ENCODE data around the gene OGFOD2.

The OGFOD2 gene

DNA sequence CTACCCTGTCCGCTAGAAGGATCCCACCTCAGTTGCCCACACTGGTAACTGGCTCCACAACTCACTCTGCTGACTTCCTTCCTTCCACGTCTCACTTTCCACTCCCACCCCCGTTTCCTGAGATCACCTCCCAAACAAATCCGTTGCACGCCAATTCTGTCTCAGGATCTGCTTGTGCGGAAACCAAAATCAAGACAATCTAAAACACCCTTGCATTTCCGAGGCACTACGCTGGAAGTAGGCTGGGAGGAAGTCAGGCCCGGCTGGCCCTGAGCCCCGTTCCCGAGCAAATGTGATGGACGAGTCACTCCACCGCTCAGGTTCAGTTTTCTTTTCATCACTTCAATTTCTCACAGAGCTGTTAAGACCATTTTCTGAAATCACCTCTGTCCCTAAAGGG, 31.8 kb upstream of the OGFOD2 start:
- ATAC-seq, result no peak
- TF ChIP-seq OSR1 (CRISPR knock-in tag; IDR thresholded peaks at IDR 0.05) (no peak), ZC3H10 (CRISPR knock-in tag; IDR thresholded peaks at IDR 0.05) (no peak)
- TF ChIP-seq, protein P1, sequence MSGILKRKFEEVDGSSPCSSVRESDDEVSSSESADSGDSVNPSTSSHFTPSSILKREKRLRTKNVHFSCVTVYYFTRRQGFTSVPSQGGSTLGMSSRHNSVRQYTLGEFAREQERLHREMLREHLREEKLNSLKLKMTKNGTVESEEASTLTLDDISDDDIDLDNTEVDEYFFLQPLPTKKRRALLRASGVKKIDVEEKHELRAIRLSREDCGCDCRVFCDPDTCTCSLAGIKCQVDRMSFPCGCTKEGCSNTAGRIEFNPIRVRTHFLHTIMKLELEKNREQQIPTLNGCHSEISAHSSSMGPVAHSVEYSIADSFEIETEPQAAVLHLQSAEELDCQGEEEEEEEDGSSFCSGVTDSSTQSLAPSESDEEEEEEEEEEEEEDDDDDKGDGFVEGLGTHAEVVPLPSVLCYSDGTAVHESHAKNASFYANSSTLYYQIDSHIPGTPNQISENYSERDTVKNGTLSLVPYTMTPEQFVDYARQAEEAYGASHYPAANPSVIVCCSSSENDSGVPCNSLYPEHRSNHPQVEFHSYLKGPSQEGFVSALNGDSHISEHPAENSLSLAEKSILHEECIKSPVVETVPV (CRISPR knock-in tag; IDR thresholded peaks at IDR 0.05), result no peak

DNA sequence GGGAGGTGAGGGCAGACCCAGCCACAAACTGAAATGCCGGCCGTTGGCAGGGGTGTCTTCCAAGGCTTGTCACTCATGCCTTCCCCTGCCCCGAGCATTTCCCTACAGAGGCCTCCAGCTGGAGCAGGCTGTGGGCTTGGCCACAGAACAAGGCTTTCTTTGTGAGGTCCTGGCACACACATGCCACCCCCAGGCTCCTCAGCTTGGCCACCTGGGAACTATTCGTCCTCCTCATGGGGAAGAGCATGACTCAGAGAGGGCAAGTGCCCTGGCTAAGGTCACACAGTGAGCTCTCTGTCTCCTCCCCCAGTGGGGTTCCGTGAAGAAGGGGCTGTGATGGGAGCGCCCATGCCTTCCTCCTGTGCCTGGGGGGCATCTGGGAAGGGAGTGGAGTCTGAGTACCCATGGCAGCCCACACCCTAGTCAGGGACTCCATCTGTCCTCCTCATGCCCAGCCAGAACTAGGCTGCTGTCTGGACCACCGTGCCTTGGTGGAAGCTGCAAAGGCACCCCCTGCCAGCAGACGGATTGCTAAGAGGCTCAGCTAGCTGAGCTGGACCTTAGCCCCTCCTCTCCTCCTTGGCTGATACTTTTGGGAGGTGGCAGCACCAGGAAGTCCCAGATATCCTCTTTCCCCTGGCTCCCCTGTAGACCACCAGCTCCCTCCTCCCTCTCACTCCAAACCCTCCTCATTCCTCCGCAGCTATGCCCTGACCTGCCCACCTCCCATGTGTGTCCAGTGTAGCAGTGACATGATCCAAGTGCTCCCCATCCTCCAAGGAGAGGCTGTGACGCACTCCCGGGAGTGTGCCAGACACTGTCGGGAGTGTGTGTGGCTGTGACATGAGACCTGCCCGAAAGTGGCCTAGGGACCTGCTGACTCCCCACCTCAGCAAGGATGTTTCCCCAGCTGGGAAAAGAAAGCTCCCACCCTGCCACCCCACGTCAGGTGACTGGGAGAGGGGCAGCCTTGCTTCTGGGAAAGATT, 30.1 kb upstream of the OGFOD2 start:
- TF ChIP-seq, protein P2, sequence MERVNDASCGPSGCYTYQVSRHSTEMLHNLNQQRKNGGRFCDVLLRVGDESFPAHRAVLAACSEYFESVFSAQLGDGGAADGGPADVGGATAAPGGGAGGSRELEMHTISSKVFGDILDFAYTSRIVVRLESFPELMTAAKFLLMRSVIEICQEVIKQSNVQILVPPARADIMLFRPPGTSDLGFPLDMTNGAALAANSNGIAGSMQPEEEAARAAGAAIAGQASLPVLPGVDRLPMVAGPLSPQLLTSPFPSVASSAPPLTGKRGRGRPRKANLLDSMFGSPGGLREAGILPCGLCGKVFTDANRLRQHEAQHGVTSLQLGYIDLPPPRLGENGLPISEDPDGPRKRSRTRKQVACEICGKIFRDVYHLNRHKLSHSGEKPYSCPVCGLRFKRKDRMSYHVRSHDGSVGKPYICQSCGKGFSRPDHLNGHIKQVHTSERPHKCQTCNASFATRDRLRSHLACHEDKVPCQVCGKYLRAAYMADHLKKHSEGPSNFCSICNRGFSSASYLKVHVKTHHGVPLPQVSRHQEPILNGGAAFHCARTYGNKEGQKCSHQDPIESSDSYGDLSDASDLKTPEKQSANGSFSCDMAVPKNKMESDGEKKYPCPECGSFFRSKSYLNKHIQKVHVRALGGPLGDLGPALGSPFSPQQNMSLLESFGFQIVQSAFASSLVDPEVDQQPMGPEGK (CRISPR knock-in tag; IDR thresholded peaks at IDR 0.05; ENCODE audit: borderline replicate concordance), result no peak
- TF ChIP-seq PPARA (CRISPR knock-in tag; IDR thresholded peaks at IDR 0.05; ENCODE audit: borderline replicate concordance), result no peak
- TF ChIP-seq BACH2 (CRISPR knock-in tag; IDR thresholded peaks at IDR 0.05; ENCODE audit: borderline replicate concordance), result no peak
- TF ChIP-seq, protein P1 (CRISPR knock-in tag; IDR thresholded peaks at IDR 0.05), result no peak
- no peak for TF ChIP-seq ZC3H10 (CRISPR knock-in tag; IDR thresholded peaks at IDR 0.05)
- no peak for TF ChIP-seq GLIS3 (CRISPR knock-in tag; IDR thresholded peaks at IDR 0.05)
- no peak for TF ChIP-seq ZNF8 (CRISPR knock-in tag; IDR thresholded peaks at IDR 0.05)
- no peak for TF ChIP-seq ESRRG (CRISPR knock-in tag; IDR thresholded peaks at IDR 0.05)
- TF ChIP-seq TOX (CRISPR knock-in tag; IDR thresholded peaks at IDR 0.05; ENCODE audit: borderline replicate concordance), result no peak
- TF ChIP-seq OSR1 (CRISPR knock-in tag; IDR thresholded peaks at IDR 0.05), result no peak
- no peak for TF ChIP-seq ZNF70 (CRISPR knock-in tag; IDR thresholded peaks at IDR 0.05)
- TF ChIP-seq ZFP3 (CRISPR knock-in tag; IDR thresholded peaks at IDR 0.05), result no peak
- TF ChIP-seq SNAI2 (CRISPR knock-in tag; IDR thresholded peaks at IDR 0.05), result no peak
- TF ChIP-seq, protein P3, sequence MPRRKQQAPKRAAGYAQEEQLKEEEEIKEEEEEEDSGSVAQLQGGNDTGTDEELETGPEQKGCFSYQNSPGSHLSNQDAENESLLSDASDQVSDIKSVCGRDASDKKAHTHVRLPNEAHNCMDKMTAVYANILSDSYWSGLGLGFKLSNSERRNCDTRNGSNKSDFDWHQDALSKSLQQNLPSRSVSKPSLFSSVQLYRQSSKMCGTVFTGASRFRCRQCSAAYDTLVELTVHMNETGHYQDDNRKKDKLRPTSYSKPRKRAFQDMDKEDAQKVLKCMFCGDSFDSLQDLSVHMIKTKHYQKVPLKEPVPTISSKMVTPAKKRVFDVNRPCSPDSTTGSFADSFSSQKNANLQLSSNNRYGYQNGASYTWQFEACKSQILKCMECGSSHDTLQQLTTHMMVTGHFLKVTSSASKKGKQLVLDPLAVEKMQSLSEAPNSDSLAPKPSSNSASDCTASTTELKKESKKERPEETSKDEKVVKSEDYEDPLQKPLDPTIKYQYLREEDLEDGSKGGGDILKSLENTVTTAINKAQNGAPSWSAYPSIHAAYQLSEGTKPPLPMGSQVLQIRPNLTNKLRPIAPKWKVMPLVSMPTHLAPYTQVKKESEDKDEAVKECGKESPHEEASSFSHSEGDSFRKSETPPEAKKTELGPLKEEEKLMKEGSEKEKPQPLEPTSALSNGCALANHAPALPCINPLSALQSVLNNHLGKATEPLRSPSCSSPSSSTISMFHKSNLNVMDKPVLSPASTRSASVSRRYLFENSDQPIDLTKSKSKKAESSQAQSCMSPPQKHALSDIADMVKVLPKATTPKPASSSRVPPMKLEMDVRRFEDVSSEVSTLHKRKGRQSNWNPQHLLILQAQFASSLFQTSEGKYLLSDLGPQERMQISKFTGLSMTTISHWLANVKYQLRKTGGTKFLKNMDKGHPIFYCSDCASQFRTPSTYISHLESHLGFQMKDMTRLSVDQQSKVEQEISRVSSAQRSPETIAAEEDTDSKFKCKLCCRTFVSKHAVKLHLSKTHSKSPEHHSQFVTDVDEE (CRISPR knock-in tag; IDR thresholded peaks at IDR 0.05), result no peak
- no peak for TF ChIP-seq TCF4 (CRISPR knock-in tag; IDR thresholded peaks at IDR 0.05; ENCODE audit: borderline replicate concordance)
- no peak for TF ChIP-seq CSDC2 (CRISPR knock-in tag; IDR thresholded peaks at IDR 0.05)
- TF ChIP-seq, protein P4, sequence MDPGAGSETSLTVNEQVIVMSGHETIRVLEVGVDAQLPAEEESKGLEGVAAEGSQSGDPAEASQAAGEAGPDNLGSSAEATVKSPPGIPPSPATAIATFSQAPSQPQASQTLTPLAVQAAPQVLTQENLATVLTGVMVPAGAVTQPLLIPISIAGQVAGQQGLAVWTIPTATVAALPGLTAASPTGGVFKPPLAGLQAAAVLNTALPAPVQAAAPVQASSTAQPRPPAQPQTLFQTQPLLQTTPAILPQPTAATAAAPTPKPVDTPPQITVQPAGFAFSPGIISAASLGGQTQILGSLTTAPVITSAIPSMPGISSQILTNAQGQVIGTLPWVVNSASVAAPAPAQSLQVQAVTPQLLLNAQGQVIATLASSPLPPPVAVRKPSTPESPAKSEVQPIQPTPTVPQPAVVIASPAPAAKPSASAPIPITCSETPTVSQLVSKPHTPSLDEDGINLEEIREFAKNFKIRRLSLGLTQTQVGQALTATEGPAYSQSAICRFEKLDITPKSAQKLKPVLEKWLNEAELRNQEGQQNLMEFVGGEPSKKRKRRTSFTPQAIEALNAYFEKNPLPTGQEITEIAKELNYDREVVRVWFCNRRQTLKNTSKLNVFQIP (CRISPR knock-in tag; IDR thresholded peaks at IDR 0.05; ENCODE audit: borderline replicate concordance, low read depth), result no peak
- no peak for TF ChIP-seq ZFP30 (CRISPR knock-in tag; IDR thresholded peaks at IDR 0.05)
- TF ChIP-seq ZNF565 (CRISPR knock-in tag; conservative IDR thresholded peaks at IDR 0.05; ENCODE audit: low read depth), result no peak
- TF ChIP-seq ISL1 (CRISPR knock-in tag; IDR thresholded peaks at IDR 0.05), result no peak
- ATAC-seq, result no peak; the same call in 2 of the 3 replicates
